ENCODE data around the gene RNF150.

DNA sequence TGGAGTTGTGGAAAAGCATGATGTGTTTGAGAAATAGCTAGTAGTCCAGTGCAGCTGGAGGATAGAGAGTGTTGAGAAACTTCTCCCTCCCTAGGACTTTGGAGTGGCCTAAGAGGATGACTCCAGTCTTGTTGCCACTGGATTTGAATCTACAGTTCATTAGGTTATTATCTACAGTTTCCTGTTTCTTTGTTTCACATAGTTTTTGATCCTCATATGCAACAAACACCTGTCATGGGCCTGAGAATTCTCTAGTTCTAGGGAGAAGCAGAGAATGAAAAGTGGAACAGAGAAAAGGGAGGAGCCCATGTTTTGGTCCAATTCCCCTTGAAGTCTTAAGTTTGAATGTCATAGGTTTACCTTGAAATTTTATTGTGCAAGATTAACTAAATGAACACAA lies 303.4 kb downstream of the RNF150 start:
- TF ChIP-seq, protein P1, sequence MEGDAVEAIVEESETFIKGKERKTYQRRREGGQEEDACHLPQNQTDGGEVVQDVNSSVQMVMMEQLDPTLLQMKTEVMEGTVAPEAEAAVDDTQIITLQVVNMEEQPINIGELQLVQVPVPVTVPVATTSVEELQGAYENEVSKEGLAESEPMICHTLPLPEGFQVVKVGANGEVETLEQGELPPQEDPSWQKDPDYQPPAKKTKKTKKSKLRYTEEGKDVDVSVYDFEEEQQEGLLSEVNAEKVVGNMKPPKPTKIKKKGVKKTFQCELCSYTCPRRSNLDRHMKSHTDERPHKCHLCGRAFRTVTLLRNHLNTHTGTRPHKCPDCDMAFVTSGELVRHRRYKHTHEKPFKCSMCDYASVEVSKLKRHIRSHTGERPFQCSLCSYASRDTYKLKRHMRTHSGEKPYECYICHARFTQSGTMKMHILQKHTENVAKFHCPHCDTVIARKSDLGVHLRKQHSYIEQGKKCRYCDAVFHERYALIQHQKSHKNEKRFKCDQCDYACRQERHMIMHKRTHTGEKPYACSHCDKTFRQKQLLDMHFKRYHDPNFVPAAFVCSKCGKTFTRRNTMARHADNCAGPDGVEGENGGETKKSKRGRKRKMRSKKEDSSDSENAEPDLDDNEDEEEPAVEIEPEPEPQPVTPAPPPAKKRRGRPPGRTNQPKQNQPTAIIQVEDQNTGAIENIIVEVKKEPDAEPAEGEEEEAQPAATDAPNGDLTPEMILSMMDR (IDR thresholded peaks at IDR 0.05), result no peak
- TF ChIP-seq EP300 (IDR thresholded peaks at IDR 0.05), result no peak

Data from tibial nerve (tissue), 4 donors.